DMS53 (cell line): ENCODE measurements around the gene TANGO6.

Source experiments
- DNase-seq: peaks from one replicate; lab custom pipeline; 2025; lab: John Stamatoyannopoulos, UW

The TANGO6 gene

GRCh38 chr16:68910051-68910450, 66.7 kb downstream of the TANGO6 start:
- no peak for DNase-seq

- DNase-seq: no peak
Observed at GRCh38 chr16:68915589-68915988, 72.3 kb downstream of the TANGO6 start.

GRCh38 chr16:68917541-68917940, 74.2 kb downstream of the TANGO6 start:
- no peak for DNase-seq

- no peak for DNase-seq
Observed at GRCh38 chr16:68920349-68920748, 77.0 kb downstream of the TANGO6 start.

GRCh38 chr16:68921637-68922036, 78.3 kb downstream of the TANGO6 start:
- DNase-seq: peak; percentile 11

GRCh38 chr16:68923116-68923515, 79.8 kb downstream of the TANGO6 start:
- DNase-seq: no peak

- no peak for DNase-seq
Observed at GRCh38 chr16:68927018-68927417, 83.7 kb downstream of the TANGO6 start.

GRCh38 chr16:68931196-68931595, 87.9 kb downstream of the TANGO6 start:
- DNase-seq: no peak

- no peak for DNase-seq
Observed at GRCh38 chr16:68934402-68934801, 91.1 kb downstream of the TANGO6 start.

- no peak for DNase-seq
Observed at GRCh38 chr16:68935008-68935407, 91.7 kb downstream of the TANGO6 start.

- DNase-seq: no peak
Observed at GRCh38 chr16:68936736-68937631, 93.7 kb downstream of the TANGO6 start.

- DNase-seq: no peak
Observed at GRCh38 chr16:68939692-68940320, 96.5 kb downstream of the TANGO6 start.

GRCh38 chr16:68940816-68941215, 97.5 kb downstream of the TANGO6 start:
- no peak for DNase-seq

- DNase-seq: no peak
Observed at GRCh38 chr16:68943961-68944360, 100.6 kb downstream of the TANGO6 start.

- no peak for DNase-seq
Observed at GRCh38 chr16:68948230-68948910, 105.0 kb downstream of the TANGO6 start.

- no peak for DNase-seq
Observed at GRCh38 chr16:68951991-68952877, 108.9 kb downstream of the TANGO6 start.

- DNase-seq: no peak
Observed at GRCh38 chr16:68954911-68955635, 111.7 kb downstream of the TANGO6 start.

GRCh38 chr16:68960910-68961309, 117.6 kb downstream of the TANGO6 start:
- no peak for DNase-seq

- no peak for DNase-seq
Observed at GRCh38 chr16:68961778-68962402, 118.6 kb downstream of the TANGO6 start.

- DNase-seq: no peak
Observed at GRCh38 chr16:68969338-68969737, 126.0 kb downstream of the TANGO6 start.

GRCh38 chr16:68972013-68972412, 128.7 kb downstream of the TANGO6 start:
- DNase-seq: peak; percentile 2
